Retinal pigment epithelial cell (primary cell): Measurements from ENCODE around the gene RTN4IP1.
"Not testable (repeated sequence)": the region's sequence is repeated elsewhere in the genome, so short reads cannot be mapped to it uniquely, and the experiment has no call there.

Experiments
- DNase-seq: peaks from one replicate; pipeline ENCODE4 v3.0.0-alpha.2; 2010; ENCODE audit warnings: low read depth
- H3K4me3 ChIP-seq: 2 replicates; pipeline ENCODE4 v1.5.1; 2011; ENCODE audit warnings: mild to moderate bottlenecking, low read length, control low read depth, moderate library complexity
- TF ChIP-seq, protein P1 (sequence below): conservative IDR thresholded peaks from 2 replicates; pipeline ENCODE4 v1.5.1; 2011; ENCODE audit warnings: low read depth, low read length, control low read depth, inconsistent platforms

RTN4IP1 gene

DNA sequence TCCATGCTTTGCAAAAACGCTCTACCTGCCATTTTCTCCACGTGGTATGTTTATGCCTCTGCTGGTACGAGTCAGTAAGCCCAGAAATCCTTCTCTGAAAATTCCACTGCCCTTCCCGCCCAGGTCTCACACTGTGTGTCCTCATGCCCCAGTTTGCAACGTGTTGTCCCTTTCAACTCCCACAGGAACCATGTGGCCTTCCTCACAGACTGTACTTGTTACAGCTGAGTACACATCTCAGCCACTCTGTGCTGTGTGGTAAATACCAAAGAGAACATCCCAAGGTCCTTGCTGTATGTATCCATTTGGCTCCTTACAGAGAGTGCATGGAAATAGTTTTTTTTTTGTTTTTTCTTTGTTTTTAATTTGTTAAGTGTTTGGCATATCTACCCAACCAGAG lies 56.9 kb downstream of the RTN4IP1 start:
- no peak for DNase-seq
- H3K4me3 ChIP-seq: no peak overlapping the region
- TF ChIP-seq, protein P1, sequence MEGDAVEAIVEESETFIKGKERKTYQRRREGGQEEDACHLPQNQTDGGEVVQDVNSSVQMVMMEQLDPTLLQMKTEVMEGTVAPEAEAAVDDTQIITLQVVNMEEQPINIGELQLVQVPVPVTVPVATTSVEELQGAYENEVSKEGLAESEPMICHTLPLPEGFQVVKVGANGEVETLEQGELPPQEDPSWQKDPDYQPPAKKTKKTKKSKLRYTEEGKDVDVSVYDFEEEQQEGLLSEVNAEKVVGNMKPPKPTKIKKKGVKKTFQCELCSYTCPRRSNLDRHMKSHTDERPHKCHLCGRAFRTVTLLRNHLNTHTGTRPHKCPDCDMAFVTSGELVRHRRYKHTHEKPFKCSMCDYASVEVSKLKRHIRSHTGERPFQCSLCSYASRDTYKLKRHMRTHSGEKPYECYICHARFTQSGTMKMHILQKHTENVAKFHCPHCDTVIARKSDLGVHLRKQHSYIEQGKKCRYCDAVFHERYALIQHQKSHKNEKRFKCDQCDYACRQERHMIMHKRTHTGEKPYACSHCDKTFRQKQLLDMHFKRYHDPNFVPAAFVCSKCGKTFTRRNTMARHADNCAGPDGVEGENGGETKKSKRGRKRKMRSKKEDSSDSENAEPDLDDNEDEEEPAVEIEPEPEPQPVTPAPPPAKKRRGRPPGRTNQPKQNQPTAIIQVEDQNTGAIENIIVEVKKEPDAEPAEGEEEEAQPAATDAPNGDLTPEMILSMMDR: no peak

DNA sequence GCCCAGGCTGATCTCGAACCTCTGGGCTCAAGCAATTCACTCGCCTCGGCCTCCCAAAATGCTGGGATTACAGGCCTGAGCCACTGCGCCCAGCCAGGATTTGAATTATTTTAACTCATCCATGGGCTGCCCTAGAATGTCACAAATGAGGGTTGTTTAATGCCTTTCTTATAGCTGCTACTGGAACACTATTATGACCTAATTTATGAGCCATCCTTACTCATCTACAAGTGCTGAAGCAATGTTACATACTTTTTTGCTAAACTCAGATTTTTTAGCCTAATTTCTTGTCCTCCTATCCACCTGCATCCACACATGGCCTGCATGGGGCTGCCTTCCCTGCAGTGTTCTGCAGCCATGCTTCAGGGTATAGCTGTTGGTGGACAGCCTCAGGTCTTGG lies 59.9 kb downstream of the RTN4IP1 start:
- no peak for DNase-seq
- TF ChIP-seq, protein P1: no peak
- H3K4me3 ChIP-seq: no peak overlapping the region

DNA sequence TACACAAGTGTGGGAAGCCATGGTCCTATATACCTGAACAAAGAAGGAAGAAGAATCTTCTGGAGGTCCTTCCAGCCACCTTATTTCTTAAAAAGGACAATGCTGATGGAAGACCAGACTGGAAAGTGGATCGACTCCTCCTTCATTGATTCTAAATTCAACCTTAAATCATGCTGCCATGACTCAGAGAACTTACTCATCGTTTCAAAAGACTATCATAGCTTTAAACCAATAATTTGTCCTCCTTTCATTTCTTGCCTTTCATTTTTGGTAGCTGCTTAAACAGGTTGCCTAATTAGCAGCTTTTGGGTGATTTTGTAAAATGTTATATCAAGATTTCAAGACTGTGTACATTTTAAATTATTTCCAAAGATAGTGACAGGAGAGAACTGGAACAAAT lies 60.8 kb downstream of the RTN4IP1 start:
- TF ChIP-seq, protein P1: no peak
- no peak for DNase-seq

DNA sequence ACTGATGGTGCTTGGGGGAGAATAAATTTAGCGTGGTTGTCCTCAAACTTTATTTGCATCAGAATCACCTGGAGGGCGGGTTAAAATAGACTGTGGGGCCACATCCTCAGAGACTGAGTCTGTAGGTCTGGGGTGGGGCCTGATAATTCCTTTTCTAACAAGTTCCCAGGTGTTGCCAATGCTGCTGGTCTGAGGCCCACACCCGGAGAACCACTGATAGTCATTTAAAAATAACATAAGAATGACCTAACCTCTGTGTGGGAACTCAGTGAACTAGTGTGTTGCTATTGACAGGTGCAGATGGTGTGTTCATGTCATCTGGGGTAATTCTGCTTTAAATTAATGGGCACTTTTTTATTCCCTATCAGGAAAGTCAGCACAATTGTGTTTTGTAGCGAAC lies 64.8 kb downstream of the RTN4IP1 start:
- no peak overlapping the region for H3K4me3 ChIP-seq
- no peak for DNase-seq
- TF ChIP-seq, protein P1: no peak

More for the DNA sequence above, 60.8 kb downstream of the RTN4IP1 start:
- no peak overlapping the region for H3K4me3 ChIP-seq

DNA sequence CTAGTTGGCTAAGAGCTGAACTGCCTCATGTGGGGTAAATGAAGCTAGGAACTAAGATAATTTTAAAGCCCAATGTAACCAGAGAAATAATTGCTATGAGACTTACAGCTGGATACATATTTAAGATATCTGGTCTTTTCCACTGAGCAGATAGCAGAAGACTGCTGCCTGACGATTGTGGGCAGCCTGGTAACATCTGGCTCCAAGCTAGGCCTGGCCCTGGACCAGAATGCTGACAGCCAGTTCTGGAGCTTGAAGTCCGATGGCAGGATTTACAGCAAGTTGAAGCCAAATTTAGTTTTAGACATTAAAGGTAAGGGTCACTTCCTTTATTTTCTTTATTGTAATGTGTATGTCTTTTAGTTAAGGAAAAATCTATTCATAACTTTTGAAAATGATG lies 65.7 kb downstream of the RTN4IP1 start:
- TF ChIP-seq, protein P1: no peak
- no peak for DNase-seq
- H3K4me3 ChIP-seq: no peak overlapping the region

DNA sequence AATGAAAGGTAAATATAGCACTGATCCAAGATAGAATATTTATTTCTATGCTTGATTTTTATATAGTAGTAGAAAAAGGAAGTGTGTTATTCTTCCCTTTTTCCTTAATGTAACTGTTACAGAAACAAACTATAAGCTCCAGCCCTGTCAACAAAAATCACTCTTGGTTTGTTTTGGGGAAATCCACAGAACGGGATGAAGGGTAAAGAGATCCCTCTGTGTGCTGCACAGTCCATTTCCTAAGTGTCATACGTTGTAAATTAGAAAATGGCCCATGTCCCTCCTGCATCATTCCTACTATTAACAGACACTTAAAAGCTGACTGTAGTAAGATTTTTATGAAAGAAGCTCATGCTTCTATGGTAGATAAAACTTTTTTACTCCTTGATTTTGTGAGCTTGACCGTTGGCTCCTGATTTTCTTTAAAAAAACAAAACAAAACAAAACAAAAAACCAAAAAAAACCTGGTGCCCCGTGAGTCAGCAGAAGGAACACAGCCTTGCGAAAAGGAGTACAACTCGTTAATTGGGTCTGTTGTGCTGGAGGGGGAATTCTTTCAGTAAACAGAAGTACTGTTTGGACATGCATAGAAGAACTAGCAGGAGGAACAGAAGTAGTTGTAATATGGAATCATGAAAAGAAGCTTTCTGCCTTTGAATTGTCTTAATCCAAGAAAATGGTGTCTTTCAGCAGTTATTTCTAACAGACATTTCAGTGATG lies 67.5 kb downstream of the RTN4IP1 start:
- DNase-seq: no peak
- no peak overlapping the region for H3K4me3 ChIP-seq
- TF ChIP-seq, protein P1: no peak

DNA sequence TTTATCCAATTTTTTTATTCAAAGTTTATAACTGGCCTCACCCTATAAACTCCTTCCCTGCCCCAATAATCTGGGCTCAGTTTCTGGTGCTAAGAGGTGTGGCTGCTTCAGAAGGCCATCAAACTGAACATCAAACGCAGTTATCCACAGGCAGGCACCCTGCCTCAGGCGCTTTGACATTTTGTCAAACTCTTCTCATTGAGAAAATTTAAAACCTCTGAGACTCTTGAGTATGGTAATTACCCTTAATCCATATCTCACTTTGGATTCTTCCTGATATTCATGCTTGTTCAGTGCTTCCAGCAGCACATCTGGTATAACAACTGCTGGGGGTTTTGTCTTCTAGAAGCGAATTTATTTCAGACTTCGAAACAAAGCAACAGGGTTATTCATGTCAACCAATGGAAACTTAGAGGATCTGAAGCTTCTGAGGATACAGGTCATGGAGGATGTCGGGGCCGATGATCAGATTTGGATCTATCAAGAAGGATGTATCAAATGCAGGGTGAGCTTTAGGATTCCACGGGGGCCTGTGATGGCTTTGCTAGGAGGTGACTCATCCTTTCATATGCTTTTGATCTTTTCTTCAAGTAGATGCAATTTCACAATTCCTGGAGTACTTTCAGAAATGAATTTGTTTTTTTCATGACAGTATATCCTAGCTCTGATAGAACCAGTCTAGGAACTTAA lies 68.2 kb downstream of the RTN4IP1 start:
- DNase-seq: no peak
- TF ChIP-seq, protein P1: no peak
- no peak overlapping the region for H3K4me3 ChIP-seq

DNA sequence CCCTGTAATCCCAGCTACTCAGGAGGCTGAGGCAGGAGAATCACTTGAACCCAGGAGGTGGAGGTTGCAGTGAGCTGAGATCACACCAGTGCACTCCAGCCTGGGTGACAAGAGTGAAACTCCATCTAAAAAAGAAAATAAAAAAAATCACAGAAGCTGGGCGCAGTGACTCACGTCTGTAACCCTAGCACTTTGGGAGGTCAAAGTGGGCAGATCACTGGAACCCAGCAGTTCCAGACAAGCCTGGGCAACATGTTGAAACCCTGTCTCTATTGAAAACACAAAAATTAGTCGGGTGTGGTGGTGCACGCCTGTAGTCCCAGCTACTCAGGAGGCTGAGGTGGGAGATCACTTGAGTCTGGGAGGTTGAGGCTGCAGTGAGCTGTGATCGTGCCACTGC lies 69.6 kb downstream of the RTN4IP1 start:
- DNase-seq, H3K4me3 ChIP-seq: not testable (repeated sequence)
